Measurements from ENCODE around the gene ABO.

DNA sequence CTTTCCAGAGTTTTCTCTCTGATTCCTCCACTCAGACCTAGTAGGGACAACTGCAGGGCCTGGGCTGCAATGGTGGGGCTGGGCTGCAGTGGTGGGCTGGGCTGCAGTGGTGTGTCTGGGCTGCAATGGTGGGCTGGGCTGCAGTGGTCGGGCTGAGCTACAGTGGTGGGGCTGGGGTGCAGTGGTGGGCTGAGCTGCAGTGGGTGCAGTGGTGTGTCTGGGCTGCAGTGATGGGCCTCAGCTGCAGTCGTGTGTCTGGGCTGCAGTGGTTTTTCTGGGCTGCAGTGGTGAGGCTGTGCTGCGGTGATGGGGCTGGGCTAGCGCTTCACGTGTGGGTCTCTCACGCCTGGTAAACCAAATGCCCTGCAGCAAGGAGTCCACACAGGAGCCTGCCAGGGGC lies 27.4 kb downstream of the ABO start:
- TF ChIP-seq POLR2A (IDR thresholded peaks at IDR 0.05; ENCODE audit: low read depth, low read length), result no peak
- no peak for TF ChIP-seq POLR2AphosphoS5 (IDR thresholded peaks at IDR 0.05; ENCODE audit: low read depth, low read length)
